BE2C (cell line): Measurements from ENCODE around the gene PCSK5.

ENCODE experiments used
- DNase-seq: peaks from one replicate; pipeline ENCODE4 v3.0.0-alpha.2; 2020
- H3K27me3 ChIP-seq: fragments of 250-450 bp; sonication (Bioruptor Pico); 2 replicates; pipeline ENCODE4 v1.5.1; 2020; ENCODE audit warnings: mild to moderate bottlenecking
- H3K36me3 ChIP-seq: fragments of 250-450 bp; sonication (Bioruptor Pico); 2 replicates; pipeline ENCODE4 v1.5.1; 2020; ENCODE audit warnings: mild to moderate bottlenecking
- H3K4me1 ChIP-seq: fragments of 250-450 bp; sonication (Bioruptor Pico); 2 replicates; pipeline ENCODE4 v1.5.1; 2020
- H3K4me3 ChIP-seq: 2 replicates; pipeline ENCODE4 v1.5.1; 2011; ENCODE audit warnings: low read depth, low read length
- H3K9me3 ChIP-seq: fragments of 250-450 bp; sonication (Bioruptor Pico); 2 replicates; pipeline ENCODE4 v1.5.1; 2020
- TF ChIP-seq, protein P1 (sequence below): IDR thresholded peaks from 2 replicates; pipeline ENCODE4 v1.5.1; 2012; ENCODE audit warnings: mild to moderate bottlenecking, low read depth, low read length

PCSK5 gene

DNA sequence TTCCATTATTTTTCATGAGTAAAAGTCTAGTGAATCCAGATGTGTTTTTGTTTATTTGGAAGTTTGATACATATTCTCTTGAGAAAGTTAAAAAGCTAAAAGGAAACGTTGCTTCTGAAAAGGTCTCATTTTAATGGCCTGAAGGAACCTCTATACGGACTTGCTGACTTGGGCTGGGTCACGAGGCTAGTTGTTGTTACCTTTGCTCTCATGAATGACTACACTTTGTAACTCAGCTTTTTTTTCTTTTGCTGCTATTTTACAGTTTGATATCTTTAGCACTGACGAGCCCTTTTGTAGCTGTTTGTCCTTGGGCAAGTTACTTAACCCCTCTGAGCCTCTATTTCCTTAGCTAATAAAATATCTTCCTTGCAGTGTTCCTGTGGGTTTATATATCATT, 211.5 kb downstream of the PCSK5 start:
- Histone ChIP-seq H3K9me3 (no peaks in the 10 kb centered on the region), H3K4me1 (no peaks in the 10 kb centered on the region), H3K4me3 (no peak overlapping the region), H3K36me3 (no peaks in the 10 kb centered on the region), H3K27me3 (peaks cover 42% of the 10 kb centered on the region)
- TF ChIP-seq, protein P1, sequence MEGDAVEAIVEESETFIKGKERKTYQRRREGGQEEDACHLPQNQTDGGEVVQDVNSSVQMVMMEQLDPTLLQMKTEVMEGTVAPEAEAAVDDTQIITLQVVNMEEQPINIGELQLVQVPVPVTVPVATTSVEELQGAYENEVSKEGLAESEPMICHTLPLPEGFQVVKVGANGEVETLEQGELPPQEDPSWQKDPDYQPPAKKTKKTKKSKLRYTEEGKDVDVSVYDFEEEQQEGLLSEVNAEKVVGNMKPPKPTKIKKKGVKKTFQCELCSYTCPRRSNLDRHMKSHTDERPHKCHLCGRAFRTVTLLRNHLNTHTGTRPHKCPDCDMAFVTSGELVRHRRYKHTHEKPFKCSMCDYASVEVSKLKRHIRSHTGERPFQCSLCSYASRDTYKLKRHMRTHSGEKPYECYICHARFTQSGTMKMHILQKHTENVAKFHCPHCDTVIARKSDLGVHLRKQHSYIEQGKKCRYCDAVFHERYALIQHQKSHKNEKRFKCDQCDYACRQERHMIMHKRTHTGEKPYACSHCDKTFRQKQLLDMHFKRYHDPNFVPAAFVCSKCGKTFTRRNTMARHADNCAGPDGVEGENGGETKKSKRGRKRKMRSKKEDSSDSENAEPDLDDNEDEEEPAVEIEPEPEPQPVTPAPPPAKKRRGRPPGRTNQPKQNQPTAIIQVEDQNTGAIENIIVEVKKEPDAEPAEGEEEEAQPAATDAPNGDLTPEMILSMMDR = no peak
- DNase-seq = no peak

DNA sequence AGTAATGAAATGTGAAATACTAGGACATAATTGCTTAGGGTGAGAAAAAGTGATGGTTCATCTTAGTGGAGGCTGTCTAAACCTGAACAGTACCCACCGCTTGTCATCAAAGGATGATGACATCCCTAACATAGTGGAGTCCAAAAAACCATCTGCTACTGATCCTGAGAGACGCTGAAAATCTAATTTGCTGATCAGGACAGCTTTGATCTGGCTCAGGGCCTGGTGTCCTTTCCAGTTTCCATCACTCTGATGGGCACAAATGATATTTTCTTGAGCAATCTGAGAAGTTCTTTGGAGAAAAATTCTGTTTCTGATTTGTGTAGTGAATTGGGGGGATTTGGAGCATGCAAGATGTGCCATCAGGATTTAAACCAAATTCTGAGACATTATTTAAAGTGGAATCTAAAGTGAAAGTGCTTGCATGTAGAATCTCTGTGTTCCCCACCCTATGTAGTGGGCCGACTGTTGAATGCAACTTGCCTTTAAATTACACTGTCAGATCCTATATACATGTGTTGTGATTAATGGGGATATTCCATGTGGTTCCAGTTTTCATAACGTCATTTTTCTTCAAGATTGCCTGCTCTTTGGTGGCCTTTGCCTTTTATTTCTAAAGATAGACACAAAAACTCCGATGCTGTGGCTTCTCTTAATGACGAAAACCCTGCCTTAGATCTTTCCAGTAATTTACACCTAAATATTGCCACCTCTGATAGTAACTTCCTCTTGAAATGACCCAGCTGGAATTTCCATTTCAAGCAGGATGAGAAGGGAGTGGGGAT, 213.2 kb downstream of the PCSK5 start:
- Histone ChIP-seq H3K27me3 (peaks cover 44% of the 10 kb centered on the region), H3K36me3 (no peaks in the 10 kb centered on the region), H3K4me3 (no peak overlapping the region), H3K9me3 (no peaks in the 10 kb centered on the region), H3K4me1 (no peaks in the 10 kb centered on the region)
- TF ChIP-seq, protein P1 = no peak
- no peak for DNase-seq

DNA sequence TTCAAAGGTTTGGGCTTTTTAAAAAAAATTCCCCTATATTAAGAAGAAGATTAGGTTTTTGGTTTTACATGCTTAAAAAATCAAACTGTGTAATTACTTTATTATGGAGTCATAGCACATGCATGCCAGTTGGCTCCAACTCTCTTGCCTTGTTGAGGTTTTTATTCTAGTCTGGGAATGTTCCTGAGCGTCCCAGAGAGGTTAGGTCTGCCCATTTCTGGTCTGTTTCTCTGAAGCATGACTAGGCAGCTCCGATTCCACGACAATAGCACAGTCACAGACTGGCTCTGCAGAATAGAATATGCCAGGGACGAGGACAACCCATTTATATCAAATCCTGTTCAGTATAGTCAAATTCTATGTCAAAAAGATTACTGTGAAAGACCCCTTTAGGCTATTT, 217.0 kb downstream of the PCSK5 start:
- Histone ChIP-seq H3K9me3 (no peaks in the 10 kb centered on the region), H3K27me3 (peaks cover 34% of the 10 kb centered on the region), H3K4me1 (no peaks in the 10 kb centered on the region), H3K36me3 (no peaks in the 10 kb centered on the region), H3K4me3 (no peak overlapping the region)
- TF ChIP-seq, protein P1 = no peak
- DNase-seq = no peak

DNA sequence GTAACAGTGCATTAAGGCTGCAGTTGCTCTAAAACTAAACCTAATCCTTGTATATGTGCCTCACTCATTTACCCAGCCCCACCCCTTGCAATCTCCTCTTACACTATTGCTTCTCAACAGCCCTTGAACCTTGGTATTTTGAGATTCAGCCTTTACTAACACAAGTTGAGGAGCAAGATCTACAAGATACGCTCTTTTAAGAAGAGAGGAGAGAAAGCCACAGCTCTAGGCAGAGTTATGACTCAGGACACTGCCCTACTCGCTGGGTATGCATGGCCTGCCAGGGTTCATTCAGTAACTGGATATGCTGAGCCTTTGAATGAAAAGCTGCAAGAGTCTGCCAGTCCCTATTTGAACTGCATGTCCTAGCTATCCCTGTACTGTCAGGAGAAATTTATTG, 219.5 kb downstream of the PCSK5 start:
- no peaks in the 10 kb centered on the region for H3K36me3 ChIP-seq
- no peaks in the 10 kb centered on the region for H3K9me3 ChIP-seq
- H3K27me3 ChIP-seq = peaks cover 18% of the 10 kb centered on the region
- no peak for DNase-seq
- no peak overlapping the region for H3K4me3 ChIP-seq
- no peaks in the 10 kb centered on the region for H3K4me1 ChIP-seq
- TF ChIP-seq, protein P1 = no peak

DNA sequence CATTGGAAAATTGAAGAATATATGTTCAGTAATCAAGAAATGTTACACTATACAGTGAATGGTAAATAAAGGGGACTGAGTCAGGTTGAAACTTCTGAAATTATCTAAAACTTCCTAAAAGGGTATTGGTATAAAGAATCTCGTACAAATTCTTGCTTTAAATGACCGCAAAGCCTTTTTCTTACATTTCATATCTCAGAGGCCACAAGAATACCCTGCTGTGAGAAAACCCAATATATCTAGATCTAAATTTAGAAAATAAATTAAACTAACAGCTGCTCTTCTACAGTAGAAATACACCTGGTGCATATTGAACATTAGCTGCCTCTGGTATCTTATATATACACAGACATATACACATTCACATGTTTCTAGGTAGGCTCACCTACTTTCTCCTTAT, 221.7 kb downstream of the PCSK5 start:
- peaks cover 15% of the 10 kb centered on the region for H3K27me3 ChIP-seq
- TF ChIP-seq, protein P1 = no peak
- no peaks in the 10 kb centered on the region for H3K36me3 ChIP-seq
- H3K4me1 ChIP-seq = no peaks in the 10 kb centered on the region
- no peak for DNase-seq
- no peaks in the 10 kb centered on the region for H3K9me3 ChIP-seq
- H3K4me3 ChIP-seq = no peak overlapping the region

DNA sequence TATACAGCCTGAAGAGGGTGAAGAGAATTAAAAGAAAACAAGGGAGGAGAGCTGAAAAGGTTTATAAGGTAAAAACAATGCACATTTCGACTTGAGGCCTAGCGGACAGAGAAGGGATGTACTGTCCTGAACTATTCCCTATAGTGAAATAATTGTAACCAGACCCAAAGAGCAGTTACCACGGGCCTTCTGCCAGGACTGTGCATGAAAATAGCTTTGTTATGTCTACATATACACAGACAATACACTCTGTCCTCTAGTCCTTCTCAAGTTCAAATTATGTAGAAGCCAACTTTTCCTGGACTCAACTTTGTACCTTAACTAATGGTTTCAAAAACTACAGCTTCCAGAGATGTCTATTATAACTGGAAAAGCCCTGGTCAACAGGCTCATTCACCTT, 223.7 kb downstream of the PCSK5 start:
- Histone ChIP-seq H3K27me3 (peaks cover 12% of the 10 kb centered on the region; the same call in 1 of the 2 replicates), H3K9me3 (no peaks in the 10 kb centered on the region)
- TF ChIP-seq, protein P1 = no peak

More for the DNA sequence above, 223.7 kb downstream of the PCSK5 start:
- no peak for DNase-seq
- H3K4me3 ChIP-seq = no peak overlapping the region
- no peaks in the 10 kb centered on the region for H3K4me1 ChIP-seq
- H3K36me3 ChIP-seq = no peaks in the 10 kb centered on the region
